ENCODE measurements around the gene PELI2.

- TF ChIP-seq POLR2AphosphoS5 (IDR thresholded peaks at IDR 0.05; ENCODE audit: low read depth, low read length) = no peak
- TF ChIP-seq POLR2A (IDR thresholded peaks at IDR 0.05; ENCODE audit: low read depth, low read length) = no peak
Measured at GRCh38 chr14:56219666-56220413, 101.6 kb downstream of the PELI2 start.
